Tibial nerve (tissue), 4 donors: ENCODE measurements around the gene RAB11FIP3.

ENCODE experiments used
- CTCF ChIP-seq, 5 experiments: fragments of 200-600 bp in 3 of 5; fragments of 450-650 bp in 2 of 5; sonication (generic) in 3 of 5; IDR thresholded peaks; one replicate each; pipeline ENCODE4 v1.5.1; 2016 to 2019; ENCODE audit warnings: antibody characterized with exemption in 5 of 5, mild to moderate bottlenecking in 3 of 5, moderate library complexity in 2 of 5
- EP300 ChIP-seq, 2 donors: sonication (generic); formaldehyde crosslinking; IDR thresholded peaks; one replicate each; pipeline ENCODE4 v1.6.1; 2017; ENCODE audit warnings: antibody characterized with exemption in 2 of 2, mild to moderate bottlenecking in 1 of 2

GRCh38 chr16:375927-376816 is 49.3 kb upstream of the RAB11FIP3 start:
- TF ChIP-seq CTCF (IDR thresholded peaks at IDR 0.05) (no peak), EP300 (IDR thresholded peaks at IDR 0.05) (no peak)
